OCI-M1 (cell line): Measurements from ENCODE around the gene TMEM187.

Experiments
- DNase-seq: peaks from one replicate; lab custom pipeline; 2025; lab: John Stamatoyannopoulos, UW

The TMEM187 gene

DNA sequence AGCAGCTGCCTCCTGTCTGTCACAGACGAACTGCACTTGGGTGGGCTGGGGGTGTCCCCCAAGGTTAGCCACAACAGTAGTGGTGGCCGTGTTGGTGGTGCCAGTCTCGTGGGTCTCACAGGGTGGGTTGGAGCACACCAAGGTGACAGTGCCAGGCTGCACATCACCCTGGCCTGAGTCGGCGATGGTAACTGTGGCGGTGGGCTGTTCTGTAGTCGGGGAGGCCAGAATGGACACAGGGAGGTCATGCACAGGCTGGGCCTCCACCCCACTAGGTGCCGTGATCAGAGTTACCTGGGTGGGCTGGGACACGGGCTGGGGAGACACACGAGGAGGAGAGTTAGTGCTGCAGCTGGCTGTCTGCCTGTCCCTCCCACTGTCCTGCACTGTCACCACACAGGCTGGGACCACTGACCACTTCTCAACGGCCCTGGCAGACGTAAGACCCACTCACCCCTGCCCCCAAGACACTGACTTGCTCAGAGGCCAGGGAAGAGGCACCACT lies 17.3 kb upstream of the TMEM187 start:
- DNase-seq = no peak

- DNase-seq = no peak
These were observed 16.3 kb upstream of the TMEM187 start for GRCh38 chrX:153956044-153956907.

DNA sequence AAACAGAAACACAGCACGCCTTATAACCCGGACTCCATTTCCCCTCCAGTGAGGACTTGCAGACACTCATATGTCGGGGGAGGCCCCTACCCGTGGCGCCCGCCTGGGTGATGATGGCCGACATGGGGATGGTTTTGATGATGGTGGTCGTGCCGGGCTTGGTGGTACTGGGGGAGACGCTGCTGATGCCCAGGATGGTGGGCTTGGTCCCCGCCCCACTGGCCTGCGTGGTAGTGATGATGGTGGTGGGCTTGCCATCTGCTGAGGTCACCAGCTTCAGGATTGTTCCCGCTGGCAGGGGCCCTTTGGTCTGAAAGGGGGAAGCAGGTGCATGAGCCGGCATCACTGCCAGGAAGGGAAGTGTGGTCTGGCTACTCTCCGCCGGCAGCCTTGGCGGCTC lies 15.3 kb upstream of the TMEM187 start:
- DNase-seq = no peak

GRCh38 chrX:153958605-153959004 lies 13.9 kb upstream of the TMEM187 start:
- DNase-seq = no peak

DNA sequence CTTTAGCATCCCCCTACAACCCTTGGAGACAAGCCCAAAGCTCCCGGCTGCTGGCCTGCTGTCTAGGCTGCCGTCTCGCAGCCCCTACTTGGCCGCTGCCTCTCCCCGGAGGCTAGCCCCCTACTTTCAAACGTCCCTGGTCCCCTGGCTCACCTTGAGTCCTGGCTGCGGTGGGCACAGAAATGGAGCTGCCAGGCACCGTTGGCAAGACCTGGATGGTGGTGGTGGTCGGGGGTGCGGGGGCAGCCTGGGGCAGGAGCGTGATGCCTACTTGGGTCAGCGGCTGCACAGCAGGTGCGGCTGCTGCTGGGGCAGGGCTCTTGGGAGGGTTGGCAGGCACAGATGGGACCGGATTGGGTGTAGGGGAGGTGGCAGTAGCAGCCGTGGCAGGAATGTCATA lies 12.9 kb upstream of the TMEM187 start:
- no peak for DNase-seq

- no peak for DNase-seq
These were observed 12.5 kb upstream of the TMEM187 start for GRCh38 chrX:153960077-153960476.

- DNase-seq = no peak
These were observed 11.8 kb upstream of the TMEM187 start for GRCh38 chrX:153960786-153961185.

DNA sequence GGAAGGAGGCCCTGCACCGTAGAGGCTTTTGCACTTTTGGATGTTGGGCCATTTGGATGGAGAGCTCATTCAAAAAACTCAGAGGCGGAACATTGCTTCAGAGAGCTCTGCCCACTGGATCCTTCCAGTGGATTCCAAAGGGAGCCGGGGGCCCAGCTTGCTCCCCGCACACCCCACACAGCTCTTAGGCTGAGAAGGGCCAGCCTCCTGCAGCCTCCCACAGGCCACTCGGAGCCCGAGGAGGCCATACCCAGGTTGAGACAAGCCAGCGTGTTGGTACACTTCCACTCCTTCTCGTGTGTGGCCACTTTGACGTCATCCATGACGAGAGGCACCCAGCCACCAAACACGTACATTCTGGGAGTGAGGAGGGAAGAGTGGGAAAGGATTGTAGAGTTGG lies 11.3 kb upstream of the TMEM187 start:
- DNase-seq = no peak

DNA sequence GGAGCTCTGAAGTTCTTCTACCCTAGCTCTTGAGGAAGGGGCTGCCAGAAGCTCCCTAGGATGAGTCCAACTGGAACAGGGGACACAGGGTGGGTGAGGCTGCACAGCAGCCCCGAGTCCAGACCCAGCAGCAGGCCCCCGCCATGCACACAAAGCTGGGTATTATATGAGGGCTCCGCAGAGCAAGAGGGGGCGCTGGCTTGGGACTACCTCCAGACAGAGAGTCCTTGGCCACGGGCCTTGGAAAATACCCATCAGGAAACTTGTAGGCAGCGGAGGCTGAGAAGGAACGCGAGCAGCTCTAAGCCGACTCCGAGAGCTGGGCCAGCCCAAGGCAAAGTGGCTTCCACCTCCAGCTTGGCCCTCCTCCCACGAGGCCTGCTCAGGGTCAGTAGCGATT lies 9.0 kb upstream of the TMEM187 start:
- no peak for DNase-seq

DNA sequence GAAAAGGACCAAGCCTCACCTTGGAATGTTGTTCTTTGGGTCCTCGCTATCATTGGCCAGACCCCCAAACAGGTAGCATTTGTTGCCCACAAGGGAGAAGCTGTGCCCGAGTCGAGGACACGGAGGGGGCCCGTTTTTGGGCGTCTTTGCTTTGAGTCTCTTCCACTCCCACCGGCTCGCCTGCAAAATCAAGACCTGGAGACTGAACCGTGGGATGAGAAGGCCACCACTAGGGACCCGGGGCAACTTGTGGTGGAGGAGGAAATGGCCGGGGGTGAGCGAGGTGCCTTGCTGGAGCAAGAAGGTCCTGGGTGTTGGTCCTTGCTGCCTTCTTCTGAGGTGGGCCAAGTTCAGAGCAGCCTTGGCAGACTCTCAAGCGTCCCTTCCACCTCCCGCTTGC lies 8.4 kb upstream of the TMEM187 start:
- no peak for DNase-seq

GRCh38 chrX:153965406-153965805 lies 7.1 kb upstream of the TMEM187 start:
- no peak for DNase-seq

- DNase-seq = no peak
These were observed 6.3 kb upstream of the TMEM187 start for GRCh38 chrX:153966283-153966688.

GRCh38 chrX:153966841-153967535 lies 5.6 kb upstream of the TMEM187 start:
- DNase-seq = no peak

DNA sequence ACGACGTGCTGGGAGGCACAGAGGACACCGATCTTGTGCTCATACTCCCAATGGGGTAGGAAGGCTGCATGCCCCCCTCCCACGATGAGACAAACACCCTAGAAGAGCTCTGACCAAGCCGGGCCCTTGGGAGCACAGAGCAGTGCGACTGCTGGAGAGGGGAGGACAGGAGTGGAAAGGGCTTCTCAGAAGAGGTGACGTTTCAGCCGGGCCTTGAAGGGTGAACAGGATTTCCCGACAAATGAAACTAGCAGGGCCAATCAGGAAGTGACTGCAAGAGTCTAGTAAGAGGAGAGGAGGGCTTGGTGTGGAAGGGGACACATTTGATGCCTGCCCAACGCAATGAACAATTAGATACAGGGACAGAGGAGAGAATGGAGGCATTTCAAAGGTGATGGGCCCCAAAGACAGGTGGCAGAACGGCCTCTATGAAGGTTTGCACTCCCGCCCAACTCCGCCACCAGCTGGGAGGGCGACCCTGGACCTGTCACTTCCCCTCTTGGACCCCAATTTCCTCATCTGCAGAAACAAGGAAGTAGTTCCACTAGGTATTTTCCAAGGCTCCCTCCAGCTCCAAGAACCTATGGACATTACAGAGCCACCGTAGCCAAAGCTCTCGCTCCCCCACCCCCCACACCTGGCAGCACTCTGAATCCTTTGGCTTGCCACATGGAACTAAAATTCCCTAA lies 4.9 kb upstream of the TMEM187 start:
- no peak for DNase-seq

DNA sequence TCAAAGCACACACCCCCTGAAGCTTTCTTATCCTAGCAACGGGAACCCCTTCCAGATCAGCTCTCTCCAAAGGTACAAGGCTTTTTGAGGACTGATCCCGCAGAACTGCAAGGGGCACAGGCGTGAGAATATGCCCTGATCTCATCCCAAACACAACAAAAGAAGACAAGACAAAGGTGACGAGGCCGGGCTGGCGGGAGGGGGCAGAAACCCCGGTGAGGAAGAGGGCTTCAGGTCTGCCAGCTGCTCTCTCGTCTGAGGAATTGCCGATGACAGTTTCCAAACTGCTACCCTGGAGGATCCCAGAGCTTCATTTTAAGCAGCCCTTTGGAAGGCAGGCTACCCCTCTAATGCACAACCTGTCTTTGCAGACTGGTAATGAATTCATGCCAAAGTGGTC lies 4.3 kb upstream of the TMEM187 start:
- DNase-seq = no peak

GRCh38 chrX:153968754-153969124 lies 3.8 kb upstream of the TMEM187 start:
- DNase-seq = no peak

- no peak for DNase-seq
These were observed 3.2 kb upstream of the TMEM187 start for GRCh38 chrX:153969125-153969903.

DNA sequence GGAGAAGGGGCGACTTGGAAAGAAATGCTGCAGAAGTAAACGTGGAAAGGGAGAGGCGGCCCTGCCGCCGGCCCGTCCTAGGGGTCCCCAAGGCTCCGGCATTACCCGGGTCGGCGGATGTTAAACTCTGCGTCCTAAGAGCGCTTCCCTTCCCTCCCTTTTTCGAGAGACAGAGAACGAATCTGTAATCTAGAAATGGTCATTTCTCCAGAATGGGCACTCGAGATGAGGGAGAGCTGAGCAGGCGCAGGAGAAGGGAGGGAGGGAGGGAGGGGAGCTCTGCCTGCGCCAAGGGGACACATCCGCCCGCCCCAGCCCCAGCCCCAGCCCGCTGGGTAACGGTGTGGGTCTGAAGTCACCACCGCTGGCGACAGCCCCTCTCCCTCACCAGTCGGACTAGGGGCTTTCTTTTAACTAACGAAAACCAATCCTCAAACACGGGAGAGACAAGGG lies 2.6 kb upstream of the TMEM187 start:
- DNase-seq = peak; percentile 71

- DNase-seq = peak; percentile 79
These were observed 2.0 kb upstream of the TMEM187 start for GRCh38 chrX:153970357-153971123.

DNA sequence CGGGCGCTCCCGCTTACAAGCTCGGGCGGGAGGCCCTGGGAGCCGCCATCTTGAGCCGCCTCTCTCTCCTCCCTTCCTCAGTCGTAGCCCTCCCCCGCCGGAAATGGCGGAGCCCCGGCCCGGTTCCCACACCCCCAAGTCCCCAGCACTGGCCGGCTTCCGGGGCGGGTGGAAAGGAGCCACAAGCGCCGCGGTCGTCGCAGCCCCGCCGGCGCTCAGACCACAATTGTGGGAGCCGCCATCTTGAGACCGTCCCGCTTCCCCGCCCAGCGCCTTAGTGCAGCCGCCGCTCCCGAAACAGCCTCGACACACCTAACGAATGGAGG lies 1.5 kb upstream of the TMEM187 start:
- peak; percentile 89 for DNase-seq
